Activated T-cell treated with anti-CD3 and anti-CD28 coated beads for 4 hours (primary cell): ENCODE data around the gene MSRB1.
"Not testable (repeated sequence)": the region's sequence is repeated elsewhere in the genome, so short reads cannot be mapped to it uniquely, and the experiment has no call there.

Experiments used
- DNase-seq: peaks from one replicate; pipeline ENCODE4 v3.0.0-alpha.2; 2020

Gene MSRB1

DNA sequence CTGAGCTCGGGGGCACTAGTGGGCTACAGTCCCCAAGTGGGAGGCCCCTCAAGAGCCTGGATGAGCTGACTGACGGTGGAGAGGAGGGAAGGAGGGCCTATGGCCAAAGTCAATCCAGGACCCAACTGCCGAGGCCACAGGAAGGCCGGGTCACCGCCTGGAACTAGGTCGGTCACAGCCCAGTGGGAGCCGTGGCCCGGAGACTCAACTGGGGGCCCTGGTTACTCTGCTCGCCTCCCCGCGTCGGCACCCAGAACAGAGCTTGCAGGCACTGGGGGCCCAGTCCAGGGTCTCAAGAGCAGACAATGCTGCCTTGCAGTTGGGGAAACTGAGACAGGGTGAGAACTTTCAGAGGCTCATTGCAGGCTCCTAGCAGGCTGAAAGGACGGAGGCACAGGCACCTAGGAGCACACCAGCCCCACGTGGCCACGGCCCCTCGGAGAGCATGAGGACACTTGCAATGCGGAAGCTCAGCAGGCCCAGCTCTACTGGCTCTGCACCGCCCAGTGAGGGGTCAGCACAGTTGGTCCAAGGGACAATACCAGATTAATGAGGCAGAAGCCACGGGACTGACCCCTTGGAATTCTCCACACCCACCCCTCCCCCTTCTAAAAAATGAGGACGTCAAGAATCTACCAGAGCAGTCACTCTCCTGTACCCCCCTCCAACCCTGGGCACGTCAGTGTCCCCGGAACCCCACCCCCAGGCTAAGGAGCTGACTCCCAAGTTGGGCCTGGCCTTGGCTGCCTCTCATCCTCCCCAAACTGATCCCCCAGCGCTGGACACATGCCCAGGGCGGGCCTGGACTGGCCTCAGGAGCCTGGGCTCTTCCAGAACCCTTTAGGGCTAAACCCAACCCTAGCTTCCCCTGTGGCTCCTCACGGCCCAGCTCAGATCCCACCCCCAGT is 27.0 kb downstream of the MSRB1 start:
- no peak for DNase-seq

DNA sequence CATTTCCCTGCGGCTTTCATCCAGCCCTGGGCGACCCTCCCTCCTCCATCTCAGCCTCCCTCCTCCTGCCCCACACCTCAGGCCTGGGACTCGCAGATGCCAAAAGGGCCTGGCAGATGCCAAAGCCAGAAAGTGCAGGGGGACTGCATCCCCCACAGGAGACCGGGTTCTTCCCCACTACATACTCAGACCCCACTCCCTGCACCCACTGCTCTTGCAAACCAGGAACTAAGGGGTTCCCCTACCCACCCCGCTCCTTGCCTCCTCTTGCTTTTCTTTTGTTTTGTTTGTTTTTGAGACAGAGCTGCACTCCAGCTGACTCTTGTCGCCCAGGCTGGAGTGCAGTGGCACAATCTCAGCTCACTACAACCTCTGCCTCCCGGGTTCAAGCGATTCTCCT is 28.0 kb downstream of the MSRB1 start:
- DNase-seq, result no peak

DNA sequence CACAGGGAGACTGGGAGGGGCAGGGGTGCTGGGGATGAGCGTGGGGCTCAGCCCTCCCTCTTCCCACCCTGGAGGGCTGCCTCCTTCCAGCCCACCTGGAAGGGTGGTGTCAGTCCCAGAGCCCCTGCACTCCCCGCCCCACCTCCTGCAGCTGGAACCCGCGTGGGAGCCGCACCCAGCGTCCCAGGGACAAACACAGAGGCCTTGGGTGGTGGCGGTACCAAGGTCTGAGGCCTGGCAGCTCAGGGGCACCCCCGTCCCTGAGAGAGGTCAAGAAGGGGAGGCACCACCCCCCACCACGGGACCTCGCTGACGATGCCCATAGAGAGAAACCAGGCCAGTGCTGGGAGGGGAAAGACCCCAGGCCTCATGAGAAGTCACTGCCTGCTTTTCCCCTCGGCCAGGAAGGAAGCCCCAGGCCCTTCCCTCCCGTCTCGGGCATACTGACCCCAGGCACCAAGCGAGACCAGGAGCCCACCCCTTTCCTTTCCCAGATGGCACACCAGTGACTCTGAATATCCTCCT is 28.9 kb downstream of the MSRB1 start:
- no peak for DNase-seq

DNA sequence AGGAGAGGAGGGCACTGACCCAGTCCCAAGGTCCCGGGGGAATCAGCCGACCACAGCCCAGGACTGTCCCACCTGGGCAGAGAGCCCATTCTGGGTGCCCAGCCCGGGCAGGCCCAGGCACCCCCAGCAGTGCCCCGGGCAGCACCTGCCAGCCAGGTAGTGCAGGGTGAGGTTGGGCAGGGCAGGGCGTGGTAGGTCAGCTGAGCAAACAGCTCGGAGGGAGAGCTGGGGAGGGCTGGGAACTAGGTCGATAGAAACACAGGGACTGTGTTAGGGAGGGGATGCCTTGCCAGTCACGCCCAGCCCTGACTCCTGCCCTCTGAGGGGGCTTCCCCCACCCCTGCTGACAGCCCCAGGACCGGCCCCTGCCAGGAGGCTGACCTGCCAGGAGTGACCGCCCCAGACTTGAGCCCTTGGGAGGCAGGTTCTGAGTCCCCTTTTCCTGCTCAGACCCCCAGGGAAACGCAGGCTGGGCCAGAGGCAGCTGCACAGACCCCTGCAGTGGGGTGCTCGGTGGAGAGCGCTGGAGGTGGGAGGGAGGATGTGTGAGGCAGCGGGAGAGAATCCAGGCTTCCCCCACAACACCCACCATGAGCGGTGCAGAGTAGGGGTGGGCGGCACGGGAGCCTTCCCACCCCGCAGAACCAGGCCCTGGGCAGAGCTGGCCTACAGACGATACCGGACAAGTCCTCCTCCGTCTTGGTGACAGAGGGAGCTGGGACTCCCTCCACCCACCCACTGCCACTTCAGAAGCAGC is 29.5 kb downstream of the MSRB1 start:
- no peak for DNase-seq

DNA sequence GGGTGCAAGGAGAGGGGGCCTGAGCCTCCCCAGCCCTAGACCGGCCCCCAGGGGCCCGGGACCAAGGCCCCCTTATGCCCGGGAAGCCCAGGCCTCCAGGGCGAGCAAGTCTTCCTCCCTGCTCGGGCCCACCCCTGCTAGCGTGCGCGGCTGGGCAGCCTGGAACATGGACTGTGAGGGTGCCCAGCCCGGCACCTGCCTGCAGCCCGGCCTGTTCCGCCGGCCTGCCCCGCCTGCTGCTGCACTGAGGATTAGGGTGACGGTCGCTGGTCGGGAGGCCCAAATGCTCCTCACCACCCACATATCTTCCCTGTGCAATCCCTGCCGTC is 30.8 kb downstream of the MSRB1 start:
- DNase-seq, result no peak

DNA sequence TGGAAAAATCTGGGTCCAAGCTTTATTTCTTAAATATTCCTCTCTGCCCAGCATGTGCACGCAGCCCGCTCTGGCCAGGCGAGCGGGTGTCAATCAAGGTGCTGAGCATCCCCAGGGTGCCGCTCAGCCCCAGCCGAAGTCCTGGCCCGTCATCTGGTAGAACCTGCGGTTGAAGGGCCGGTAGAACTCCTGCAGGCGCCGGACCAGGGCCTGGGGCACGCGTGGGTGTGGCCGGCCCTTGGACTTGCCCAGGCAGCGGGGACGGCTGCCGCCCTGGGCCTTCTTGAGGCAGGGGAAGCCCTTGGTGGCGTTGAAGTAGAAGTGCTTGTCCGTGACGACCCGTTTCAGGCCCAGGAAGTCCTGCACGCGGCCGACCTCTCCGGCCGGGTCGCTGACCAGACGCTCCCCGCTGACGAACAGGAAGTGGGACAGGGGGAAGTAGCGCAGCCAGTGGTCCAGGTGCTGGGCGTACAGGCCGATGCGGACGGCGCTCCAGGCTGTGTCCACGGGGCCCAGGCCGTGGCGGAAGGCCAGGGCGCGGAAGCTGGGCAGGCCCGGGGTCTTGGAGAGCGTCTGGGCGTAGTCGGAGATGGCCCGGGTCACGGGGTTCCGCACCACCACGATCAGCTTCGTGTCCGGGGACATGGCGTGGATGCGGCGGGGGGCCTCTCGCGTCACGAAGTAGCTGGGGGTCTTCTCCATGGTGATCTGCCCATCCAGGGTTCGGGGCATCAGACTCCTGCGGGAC is 31.4 kb downstream of the MSRB1 start:
- no peak for DNase-seq

DNA sequence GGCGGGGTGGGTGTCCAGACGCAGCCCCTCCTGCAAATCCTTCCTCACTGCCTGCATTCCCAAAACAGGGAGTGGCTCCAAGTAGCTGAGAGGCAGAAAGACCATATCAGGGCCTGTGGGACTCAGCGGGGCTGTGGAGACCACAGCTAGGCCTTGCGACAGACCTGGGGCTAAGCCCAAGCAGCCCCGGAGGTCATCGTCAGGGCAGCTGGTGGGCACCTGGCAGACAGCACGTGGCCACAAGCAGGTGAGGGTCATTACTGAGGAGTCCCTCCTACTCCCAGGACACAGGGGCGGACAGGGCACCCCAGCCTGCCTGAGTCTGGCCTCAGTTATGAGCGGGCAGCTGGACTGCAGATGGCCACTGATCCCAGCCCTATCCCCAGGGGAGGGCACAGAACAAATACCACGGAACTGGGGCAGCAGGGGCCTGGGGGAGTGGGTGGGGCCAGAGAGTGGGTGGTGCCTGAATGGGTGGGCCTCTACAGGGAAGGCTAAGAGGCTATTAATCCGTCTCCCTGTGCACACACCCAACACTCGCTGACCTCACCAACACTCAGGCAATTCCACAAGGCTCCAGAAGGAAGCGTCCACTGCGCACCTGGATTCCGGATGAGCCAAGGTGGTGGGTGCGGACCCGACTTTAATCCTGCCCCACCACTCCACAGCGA is 33.3 kb downstream of the MSRB1 start:
- no peak for DNase-seq

DNA sequence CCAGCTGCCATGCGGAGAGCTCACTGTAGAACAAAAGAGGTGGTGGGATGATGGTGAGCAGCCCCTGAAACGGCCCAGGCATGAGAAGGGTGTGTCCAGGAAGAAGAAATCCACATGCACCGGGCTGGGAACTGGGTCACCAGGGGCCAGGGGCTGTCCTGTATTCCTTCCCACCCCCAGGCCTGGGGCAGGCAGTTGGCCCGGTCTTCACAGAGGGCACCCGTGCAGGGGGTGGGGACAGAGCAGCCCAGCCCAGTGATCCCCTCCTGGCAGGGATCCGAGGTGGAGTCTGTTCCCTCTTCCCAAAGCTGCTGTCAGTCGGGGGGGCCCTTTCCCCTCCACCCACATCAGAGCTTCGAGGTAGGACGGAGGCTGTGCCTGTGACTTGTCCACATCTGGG is 34.0 kb downstream of the MSRB1 start:
- no peak for DNase-seq

DNA sequence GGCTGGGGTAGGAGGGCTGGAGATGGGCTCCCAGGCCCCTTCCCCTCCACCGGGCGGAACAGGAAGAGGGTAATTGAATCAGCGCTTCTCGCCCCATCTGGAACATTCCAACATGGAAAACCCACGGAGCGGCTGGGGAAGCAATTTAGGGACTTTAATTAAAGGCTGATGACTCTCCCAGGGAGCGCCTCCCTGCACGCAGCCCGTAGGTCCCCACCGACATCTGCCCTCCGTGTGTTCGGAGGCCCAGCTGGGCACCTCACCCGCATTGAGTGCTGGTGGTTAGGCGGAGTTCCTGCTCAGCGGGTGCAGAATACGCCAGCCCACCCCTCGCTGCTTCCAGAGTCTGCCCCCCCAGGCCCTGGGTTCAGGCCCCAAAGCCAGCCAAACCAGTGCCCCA is 34.8 kb downstream of the MSRB1 start:
- no peak for DNase-seq

DNA sequence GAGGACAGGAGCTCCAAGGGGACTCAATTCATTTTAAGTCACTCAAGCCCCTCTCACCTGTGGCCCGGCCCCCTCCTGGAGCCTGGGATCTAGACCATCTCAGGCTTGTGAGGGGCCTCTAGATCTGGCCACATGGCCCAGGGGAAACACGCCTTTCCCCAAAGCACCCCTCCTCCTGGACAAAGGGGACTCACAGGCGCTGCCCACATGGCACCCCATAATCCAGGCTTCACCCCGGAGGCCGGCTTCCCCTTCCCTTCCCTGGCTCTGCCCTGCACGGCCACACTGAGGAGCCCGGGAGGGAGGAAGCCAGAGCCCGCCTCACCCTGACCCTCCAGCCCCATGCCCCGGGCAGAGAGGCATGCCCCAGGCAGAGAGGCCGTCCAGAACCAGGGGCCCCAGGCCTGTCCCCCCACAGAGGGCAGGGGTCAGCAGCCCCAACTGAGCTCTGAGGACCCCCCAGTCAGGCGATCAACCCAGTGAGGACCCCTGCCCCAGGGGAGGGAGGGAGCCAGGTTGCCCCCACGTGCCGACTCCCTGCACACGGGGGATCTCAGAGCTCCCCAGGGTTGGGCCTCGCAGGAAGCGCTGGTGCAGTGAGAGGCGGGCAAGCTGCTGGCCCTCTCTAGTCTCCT is 35.7 kb downstream of the MSRB1 start:
- DNase-seq, result no peak

DNA sequence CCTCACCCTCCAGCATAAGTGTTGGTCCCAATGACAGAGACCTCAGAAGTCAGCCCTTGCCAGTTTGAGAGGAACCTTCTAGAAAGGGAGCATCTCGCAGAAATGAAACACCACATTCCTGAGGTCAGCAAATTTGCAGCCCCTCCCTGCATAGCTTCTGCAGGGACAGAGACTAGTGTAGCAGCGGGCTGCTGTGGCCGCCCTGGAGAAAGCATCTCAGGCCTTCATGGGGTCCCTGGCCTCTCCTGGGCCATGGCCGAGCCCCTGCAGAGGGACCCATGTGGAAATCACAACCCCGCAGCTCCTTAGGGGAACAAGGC is 36.2 kb downstream of the MSRB1 start:
- DNase-seq, result no peak

DNA sequence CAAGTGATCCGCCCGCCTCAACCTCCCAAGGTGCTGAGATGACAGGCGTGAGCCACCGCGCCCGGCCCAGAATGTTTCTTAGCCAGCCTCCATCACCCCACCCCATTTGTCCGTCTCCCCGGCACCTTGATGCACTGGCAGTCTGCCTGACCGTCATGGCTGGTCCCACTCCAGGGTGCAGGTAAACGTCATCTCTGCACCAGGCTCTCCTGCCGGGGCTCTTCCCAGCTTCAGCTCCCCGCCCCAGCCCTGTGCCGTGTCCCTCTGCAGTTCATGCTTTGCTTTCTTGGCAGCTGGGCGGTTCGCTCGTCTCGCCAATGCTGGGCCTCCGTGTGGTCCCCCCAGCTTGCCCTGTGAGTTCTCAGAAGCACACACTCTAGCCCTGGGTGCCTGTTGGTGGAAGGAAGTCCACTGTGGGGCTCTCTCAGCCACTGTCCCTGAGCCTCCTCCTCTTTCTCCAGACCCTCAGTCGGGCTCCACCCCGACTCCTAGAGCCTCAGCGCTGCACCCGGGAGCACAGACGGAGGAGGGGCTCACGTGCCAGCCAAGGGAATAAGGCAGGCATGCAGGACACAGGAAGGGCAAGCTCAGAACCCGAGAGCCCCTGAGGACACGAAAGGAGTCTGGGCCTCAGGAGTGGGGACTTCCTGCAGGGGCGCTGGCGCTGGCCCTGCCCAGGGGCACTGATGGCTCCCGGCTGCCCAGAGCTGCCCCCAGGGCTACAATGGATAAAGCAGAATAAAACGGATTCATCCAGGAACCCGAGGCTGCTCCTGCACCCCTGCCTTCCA is 36.7 kb downstream of the MSRB1 start:
- DNase-seq, result no peak

DNA sequence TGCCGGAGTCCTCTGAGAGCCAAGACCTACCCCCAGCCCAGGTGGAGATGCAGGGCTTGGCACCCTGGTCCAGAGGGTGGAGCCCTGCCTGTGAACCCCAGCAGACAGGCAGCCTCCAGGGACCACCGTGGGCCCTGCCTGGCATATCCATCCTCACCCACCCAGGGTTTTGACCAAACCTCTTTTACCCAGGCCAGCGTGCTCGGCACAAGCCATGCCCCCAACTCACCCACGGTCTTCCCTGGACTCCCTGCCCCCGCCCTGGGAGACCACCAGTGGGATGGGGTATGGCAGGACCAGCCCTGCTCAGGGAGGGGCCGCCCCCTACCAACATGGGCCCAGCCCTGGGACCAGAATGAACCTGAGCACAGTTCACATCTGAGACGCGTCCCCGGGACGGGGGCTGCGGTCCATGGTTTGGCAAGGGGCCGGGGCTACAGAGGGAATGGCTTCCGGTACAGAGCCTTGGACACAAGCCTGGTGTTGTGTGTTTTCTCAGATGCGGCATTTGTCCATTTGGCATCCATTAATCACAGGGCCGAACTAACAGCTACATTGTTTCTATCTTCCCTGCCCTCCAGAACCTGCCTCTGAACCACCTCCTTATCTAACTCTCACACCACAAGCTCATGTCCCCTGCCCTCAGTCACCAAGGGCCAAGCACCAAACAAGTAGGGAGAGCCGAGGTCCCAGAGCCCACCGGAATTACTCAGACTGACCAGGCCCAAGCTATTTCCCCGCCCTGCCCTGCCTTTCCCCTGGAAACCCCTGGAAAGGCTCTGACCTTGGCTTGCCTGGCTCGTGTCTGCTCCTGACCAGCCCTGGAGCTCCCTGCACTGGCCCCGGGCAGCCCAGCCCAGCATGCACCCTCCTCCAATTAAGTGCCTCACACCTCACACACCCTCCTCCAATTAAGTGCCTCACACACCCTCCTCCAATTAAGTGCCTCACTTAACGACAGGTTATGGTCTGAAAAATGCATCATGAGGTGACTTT is 38.9 kb downstream of the MSRB1 start:
- no peak for DNase-seq

DNA sequence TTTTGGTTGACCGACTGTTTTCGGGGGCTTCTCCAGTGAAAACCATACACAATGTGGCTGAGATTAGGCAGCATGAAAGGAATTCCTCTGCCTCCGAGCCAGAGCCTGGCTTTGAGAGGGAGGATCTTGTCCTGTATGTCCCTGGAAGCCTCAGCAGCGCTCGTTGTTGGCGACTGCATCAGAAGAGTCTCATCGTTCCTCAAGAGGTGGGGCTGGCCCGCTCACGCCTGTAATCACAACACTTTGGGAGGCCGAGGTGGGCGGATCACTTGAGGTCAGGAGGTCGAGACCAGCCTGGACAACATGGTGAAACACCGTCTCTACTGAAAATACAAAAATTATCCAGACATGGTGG is 39.8 kb downstream of the MSRB1 start:
- no peak for DNase-seq

DNA sequence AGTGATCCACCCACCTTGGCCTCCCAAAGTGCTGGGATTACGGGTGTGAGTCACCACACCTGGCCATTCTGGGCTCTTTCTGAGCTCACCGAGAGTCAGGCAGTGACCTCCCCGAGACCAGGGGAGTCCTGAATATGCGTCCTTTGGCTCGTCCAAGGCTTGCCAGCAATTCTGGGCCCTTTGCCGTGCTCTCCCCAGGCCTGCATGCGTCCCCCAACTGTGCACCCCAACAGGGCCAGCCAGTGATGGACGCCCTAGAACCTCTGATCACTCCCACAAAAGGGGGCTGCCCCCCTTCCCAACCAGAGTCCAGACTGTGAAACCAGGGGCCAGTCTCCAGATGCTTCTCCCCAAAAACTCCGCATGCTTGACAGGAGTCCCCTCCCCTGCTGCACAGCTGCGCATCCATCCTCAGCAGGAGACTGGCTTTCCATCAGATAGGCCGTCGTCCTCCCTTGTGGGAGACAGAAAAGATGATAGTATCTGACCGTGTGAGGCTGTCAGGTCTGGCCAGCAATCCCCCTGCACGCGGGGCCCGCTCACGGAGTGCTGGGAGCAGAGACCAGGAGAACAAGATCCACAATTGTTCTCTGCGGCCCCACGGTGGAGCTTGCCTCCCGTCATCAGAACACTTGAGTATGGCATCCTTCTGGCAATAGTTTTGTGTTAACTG is 40.3 kb downstream of the MSRB1 start:
- DNase-seq, result no peak

DNA sequence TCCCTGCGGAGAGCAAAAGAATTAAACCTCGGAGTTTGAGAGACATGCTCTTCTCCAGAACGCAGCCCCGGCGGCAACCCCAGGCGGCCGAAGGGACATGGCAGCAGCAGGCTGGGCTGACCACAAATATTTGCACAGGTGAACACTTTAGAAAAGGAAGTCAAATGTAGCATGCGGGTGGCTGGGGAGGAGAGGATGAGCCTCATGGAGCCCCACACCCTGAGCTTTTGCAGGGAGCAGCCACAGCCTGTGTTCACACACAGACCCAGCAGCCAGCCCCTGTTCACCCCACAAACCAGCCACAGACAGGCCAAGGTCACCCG is 42.6 kb downstream of the MSRB1 start:
- DNase-seq, result no peak

DNA sequence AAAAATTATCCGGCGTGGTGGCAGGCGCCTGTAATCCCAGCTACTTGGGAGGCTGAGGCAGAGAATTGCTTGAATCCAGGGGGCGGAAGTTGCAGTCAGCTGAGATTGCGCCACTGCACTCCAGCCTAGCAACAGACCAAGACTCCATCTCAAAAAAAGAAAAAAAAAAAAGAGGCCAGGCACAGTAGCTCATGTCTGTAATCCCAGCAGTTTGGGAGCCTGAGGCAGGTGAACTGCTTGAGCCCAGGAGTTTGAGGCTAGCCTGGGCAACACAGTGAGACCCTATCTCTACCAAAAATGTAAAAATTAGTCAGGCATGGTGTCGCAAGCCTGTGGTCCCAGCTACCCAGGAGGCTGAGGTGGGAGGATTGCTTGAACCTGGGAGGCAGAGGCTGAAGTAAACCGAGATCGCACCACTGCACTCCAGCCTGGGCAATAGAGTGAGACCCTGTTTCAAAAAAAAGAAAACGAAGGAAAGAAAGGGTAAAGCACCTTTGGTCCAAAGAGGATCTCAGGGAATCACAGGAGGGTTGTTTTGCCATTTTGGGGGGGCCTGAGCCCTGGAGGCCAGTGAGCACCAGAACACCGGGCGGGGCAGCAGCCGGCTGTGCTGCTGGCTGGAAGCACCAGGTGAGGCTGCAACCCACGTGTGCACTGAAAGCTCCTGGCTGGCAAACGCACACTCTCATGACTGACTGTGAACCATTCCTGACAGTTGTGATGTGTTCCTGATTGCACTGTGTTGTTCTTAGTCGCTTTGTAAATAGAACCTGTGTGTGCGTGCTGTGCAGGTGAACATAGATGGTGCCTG is 43.2 kb downstream of the MSRB1 start:
- DNase-seq, result no peak

DNA sequence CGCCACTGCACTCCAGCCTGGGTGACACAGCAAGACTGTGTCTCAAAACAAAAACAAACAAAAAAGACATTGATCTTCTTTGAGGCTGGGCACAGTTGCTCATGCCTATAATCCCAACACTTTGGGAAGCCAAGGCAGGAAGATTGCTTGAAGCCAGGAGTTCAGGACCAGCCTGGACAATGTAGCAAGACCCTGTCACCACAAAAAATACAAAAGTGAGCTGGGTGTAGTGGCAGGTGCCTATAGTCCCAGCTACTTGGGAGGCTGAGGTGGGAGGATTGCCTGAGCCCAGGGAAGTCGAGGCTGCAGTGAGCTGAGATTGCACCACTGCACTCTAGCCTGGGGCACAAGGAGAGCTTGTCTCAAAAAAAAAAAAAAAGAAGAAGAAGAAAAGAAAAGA is 45.3 kb downstream of the MSRB1 start:
- not testable (repeated sequence) for DNase-seq
